Effector CD8-positive, alpha-beta T cell (primary cell): ENCODE data around the gene GNG14.
"Not testable (repeated sequence)": the region's sequence is repeated elsewhere in the genome, so short reads cannot be mapped to it uniquely, and the experiment has no call there.

ENCODE experiments used
- DNase-seq: peaks from one replicate; lab custom pipeline; 2025; lab: John Stamatoyannopoulos, UW

GNG14 gene

DNA sequence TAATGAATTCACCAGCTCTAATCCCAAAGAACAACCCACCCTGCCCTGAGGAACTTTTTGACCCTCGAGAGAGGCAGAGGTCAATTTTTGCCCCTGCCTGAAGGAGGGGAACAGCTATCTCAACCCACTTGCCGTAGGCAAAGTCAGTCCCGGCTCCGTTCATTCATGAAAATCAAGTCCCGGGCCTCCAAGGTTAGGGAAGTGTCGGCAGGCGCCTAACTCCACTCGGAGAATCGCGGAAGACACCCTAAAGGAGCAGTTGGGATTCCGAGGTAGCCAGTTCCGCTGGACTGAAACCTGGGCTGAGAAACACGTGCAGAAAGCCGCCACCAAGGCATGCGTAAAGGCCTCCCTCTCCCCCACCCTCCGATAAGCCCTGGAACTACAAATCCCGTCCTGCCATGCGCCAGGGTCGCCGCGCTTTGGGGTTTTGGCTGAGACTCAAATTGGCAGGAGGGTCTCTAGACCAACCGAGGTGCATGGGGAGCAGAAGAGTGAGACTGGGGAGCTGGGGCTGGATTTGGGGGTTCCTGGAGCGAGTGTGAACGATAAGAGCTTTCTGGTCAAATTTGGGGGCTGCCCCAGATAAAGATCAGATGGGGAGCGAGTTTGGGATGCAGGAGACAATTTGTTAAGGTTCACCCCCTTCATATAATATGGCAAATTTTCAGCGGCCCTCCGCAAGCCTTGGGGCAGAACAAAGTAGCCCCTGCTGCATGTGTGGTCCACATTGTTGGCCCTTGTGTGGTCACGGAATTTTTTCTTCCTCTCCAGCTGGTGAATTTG lies 36.0 kb downstream of the GNG14 start, which contains the start of gene TNPO2:
Gene TNPO2 (minus strand): TSS at position 292 of the 786 bp plus-strand sequence. CDS start 2,955 bp downstream, outside the sequence.
- DNase-seq, result peak; percentile 19

GRCh38 chr19:12725612-12726011 lies 37.8 kb downstream of the GNG14 start:
- not testable (repeated sequence) for DNase-seq

DNA sequence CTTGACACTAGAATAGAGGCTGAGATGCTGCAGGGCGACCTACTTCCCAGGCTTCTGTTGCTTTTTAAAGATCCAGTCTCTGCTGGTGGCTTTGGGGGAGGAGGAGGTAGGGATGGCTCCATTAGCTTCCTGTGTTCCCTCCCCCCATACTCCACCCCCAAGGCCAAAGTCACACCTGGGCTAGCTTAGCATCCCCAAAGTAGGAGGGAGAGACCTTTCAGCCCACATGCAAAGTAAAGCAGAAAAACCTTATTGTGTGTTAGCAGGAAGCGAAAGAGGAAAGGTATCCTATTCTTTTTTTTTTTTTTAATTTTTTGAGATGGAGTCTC lies 39.2 kb downstream of the GNG14 start:
- no peak for DNase-seq

- DNase-seq, result no peak
Measured at GRCh38 chr19:12727745-12728433, 40.1 kb downstream of the GNG14 start.

DNA sequence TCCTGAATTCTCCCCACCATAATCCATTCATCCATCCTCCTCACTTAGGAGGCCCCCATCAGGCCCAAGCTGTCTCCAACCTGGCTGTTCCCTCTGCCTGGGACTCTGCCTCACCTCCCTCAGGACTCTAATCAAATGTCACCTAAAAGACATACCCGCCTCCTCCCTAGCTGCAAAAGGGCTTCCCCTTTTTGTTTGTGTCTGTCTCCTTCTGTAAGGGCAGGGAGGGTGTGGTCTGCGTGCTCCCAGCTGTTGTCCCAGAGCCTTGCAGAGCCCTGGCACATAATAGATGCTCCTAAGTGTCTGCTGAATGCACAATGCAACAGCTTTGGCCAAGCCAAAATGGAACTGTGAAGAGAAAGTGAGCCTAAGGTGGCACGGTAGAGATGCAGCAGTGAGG lies 42.3 kb downstream of the GNG14 start:
- no peak for DNase-seq

- DNase-seq, result no peak
Measured at GRCh38 chr19:12731337-12731736, 43.5 kb downstream of the GNG14 start.

- peak; percentile 13 for DNase-seq
Measured at GRCh38 chr19:12733369-12734214, 45.8 kb downstream of the GNG14 start.

GRCh38 chr19:12736995-12737834 lies 49.4 kb downstream of the GNG14 start, which contains the start of gene GET3:
Gene GET3, plus strand, starts transcription at chr19:12737497. Its CDS starts 9 bp downstream, at chr19:12737506.
- peak; percentile 70 for DNase-seq

DNA sequence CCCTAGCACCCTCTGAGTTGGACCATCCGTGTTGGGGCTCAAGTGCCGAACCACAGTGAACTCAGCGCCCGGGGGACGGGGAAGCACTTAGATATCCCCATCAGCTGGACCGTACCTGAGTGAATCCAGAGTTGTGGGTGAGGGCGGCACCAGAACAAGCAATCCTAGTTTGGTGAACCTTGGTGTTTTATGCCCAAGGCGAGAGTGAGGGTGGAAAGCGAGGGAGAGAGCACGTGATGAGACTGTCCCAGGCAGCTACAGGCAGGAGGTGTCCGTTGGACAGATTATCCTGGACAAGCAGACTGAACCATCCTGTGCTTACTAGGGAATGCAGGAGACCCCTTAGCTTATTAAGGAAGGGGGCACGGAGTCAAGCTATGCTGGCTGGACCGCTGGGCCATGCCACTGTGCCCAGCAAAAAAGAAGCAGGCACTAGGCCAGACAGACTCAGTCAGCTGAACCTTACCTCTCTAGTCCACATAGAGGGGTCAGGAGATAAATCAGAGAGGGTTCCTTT lies 50.1 kb downstream of the GNG14 start:
- no peak for DNase-seq
